ENCODE data around the gene ARRDC3. TPM values are rescaled to one million over a fixed set of nuclear protein-coding genes. Genes with fewer than 3 reads are reported as not detected.

The ARRDC3 gene
- total RNA-seq, 1 experiment from 2014 or later, result 34.5 TPM

DNA sequence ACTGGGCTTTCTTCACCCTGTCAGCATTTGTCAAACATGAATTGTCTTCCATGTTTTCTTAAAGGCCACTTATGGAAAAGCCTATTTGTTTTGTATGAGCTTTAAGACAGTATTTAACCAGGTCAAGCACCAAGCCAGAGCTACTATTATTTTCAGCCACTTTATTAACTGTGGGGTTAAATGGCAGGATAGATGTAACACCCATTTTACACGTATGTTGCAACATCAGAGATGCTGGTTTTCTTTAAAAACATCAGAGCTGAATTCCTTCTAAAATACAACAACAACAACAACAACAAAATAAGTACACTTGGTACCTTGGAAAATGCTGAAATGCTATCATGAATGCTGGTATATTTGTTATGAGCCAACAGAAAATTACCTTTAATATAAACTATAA, 13.6 kb downstream of the ARRDC3 start:
- no peaks in the 10 kb centered on the region for H3K4me1 ChIP-seq
- H3K27me3 ChIP-seq (replicated peaks; ENCODE audit: control insufficient read depth, insufficient read depth, low read length), result no peaks in the 10 kb centered on the region
- H3K9me3 ChIP-seq, result no peaks in the 10 kb centered on the region
- no peak overlapping the region for H3K4me3 ChIP-seq (ENCODE audit: low read depth, low read length)
- intact Hi-C loops (cut with micrococcal nuclease; ENCODE audit: unreplicated experiment), result no loop called here
- no peaks in the 10 kb centered on the region; the same call in 1 of the 2 replicates for H3K36me3 ChIP-seq (ENCODE audit: control insufficient read depth, insufficient read depth, low read length)
- DNase-seq, result no peak
- TF ChIP-seq, protein P1, sequence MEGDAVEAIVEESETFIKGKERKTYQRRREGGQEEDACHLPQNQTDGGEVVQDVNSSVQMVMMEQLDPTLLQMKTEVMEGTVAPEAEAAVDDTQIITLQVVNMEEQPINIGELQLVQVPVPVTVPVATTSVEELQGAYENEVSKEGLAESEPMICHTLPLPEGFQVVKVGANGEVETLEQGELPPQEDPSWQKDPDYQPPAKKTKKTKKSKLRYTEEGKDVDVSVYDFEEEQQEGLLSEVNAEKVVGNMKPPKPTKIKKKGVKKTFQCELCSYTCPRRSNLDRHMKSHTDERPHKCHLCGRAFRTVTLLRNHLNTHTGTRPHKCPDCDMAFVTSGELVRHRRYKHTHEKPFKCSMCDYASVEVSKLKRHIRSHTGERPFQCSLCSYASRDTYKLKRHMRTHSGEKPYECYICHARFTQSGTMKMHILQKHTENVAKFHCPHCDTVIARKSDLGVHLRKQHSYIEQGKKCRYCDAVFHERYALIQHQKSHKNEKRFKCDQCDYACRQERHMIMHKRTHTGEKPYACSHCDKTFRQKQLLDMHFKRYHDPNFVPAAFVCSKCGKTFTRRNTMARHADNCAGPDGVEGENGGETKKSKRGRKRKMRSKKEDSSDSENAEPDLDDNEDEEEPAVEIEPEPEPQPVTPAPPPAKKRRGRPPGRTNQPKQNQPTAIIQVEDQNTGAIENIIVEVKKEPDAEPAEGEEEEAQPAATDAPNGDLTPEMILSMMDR (IDR thresholded peaks at IDR 0.05; ENCODE audit: insufficient read depth in 1 of 2, low read depth in 1 of 2, low read length in 1 of 2, severe bottlenecking in 1 of 2, unreplicated experiment in 1 of 2), result no peak
- H3K4me3 Mint-ChIP-seq (ENCODE audit: unreplicated experiment), result no peak overlapping the region
- peaks cover 70% of the 10 kb centered on the region for H3K36me3 Mint-ChIP-seq (ENCODE audit: insufficient read depth, unreplicated experiment)
- H3K27me3 Mint-ChIP-seq (ENCODE audit: insufficient read depth, unreplicated experiment), result no peaks in the 10 kb centered on the region
- H3K9me3 Mint-ChIP-seq (ENCODE audit: unreplicated experiment), result no peaks in the 10 kb centered on the region
- H3K4me1 Mint-ChIP-seq (ENCODE audit: low read depth, unreplicated experiment), result no peaks in the 10 kb centered on the region
- no peak overlapping the region for H3K27ac Mint-ChIP-seq (ENCODE audit: unreplicated experiment)
- no TSS peak for BruUV-seq (replicated peaks)
- ChIA-PET CTCF (no interaction called here), POLR2A (no interaction called here)

DNA sequence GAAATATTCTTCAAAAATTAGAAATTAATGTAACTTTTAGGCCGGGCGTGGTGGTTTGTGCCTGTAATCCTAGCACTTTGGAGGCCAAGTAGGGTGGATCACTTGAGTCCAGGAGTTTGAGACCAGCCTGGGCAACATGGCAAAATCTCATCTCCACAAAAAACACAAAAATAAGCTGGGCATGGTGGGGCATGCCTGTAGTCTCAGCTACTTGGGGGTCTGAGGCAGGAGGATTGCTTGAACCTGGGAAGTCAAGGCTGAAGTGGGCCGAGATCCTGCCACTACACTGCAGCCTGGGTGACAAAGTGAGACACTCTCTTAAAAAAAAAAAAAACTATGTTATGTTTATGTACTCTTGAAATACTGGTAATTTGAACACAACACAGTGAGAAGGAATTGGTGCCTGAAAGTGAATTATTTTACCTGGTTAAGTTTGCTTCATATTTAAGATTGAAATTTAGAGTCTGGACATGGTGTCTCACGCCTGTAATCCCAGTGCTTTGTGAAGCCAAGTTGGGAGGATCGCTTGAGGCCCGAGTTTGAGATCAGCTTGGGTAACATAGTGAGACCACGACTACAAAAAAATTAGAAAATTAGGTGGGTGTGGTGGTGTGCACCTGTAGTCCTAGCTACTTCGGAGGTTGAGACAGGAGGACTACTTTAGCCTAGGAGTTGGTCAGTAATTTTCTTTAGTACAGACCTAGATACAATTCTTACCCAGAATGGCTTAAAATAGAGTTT, 15.0 kb downstream of the ARRDC3 start:
- Mint-ChIP-seq H3K4me3 (ENCODE audit: unreplicated experiment) (no peak overlapping the region), H3K4me1 (ENCODE audit: low read depth, unreplicated experiment) (no peaks in the 10 kb centered on the region), H3K36me3 (ENCODE audit: insufficient read depth, unreplicated experiment) (peaks cover 58% of the 10 kb centered on the region), H3K27ac (ENCODE audit: unreplicated experiment) (no peak overlapping the region), H3K27me3 (ENCODE audit: insufficient read depth, unreplicated experiment) (no peaks in the 10 kb centered on the region), H3K9me3 (ENCODE audit: unreplicated experiment) (no peaks in the 10 kb centered on the region)
- TF ChIP-seq, protein P1 (IDR thresholded peaks at IDR 0.05; ENCODE audit: insufficient read depth in 1 of 2, low read depth in 1 of 2, low read length in 1 of 2, severe bottlenecking in 1 of 2, unreplicated experiment in 1 of 2), result no peak
- no peak for DNase-seq
- H3K4me3 ChIP-seq (ENCODE audit: low read depth, low read length), result no peak overlapping the region
- intact Hi-C loops (cut with micrococcal nuclease; ENCODE audit: unreplicated experiment), result no loop called here
- BruUV-seq (replicated peaks), result no TSS peak
- CTCF ChIA-PET, result no interaction called here
- POLR2A ChIA-PET, result no interaction called here
- H3K27me3 ChIP-seq (replicated peaks; ENCODE audit: control insufficient read depth, insufficient read depth, low read length), result no peaks in the 10 kb centered on the region
- no peaks in the 10 kb centered on the region for H3K4me1 ChIP-seq
- H3K36me3 ChIP-seq (ENCODE audit: control insufficient read depth, insufficient read depth, low read length), result no peaks in the 10 kb centered on the region
- H3K9me3 ChIP-seq, result no peaks in the 10 kb centered on the region

DNA sequence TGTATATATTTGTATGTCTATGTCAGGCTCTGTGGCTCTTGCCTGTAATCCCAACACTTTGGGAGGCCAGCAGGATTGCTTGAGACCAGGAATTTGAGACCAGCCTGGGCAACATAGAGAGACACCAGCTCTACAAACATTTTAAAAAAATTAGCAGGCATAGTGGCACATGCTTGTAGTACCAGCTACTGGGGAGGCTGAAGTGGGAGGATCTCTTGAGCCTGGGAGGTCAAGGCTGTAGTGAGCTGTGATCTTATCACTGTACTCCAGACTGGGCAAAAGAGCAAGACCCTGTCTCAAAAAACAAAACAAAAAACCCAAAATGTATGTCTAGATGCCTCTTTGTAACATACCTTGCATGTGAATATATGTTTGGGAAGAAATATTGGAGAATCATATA, 15.8 kb downstream of the ARRDC3 start:
- TF ChIP-seq, protein P1 (IDR thresholded peaks at IDR 0.05; ENCODE audit: insufficient read depth in 1 of 2, low read depth in 1 of 2, low read length in 1 of 2, severe bottlenecking in 1 of 2, unreplicated experiment in 1 of 2), result no peak
- H3K27me3 Mint-ChIP-seq (ENCODE audit: insufficient read depth, unreplicated experiment), result no peaks in the 10 kb centered on the region
- no peak for DNase-seq
- H3K4me3 Mint-ChIP-seq (ENCODE audit: unreplicated experiment), result no peak overlapping the region
- no peaks in the 10 kb centered on the region for H3K36me3 ChIP-seq (ENCODE audit: control insufficient read depth, insufficient read depth, low read length)
- no peak overlapping the region for H3K4me3 ChIP-seq (ENCODE audit: low read depth, low read length)
- H3K4me1 ChIP-seq, result no peaks in the 10 kb centered on the region
- H3K9me3 ChIP-seq, result no peaks in the 10 kb centered on the region
- no peak overlapping the region for H3K27ac Mint-ChIP-seq (ENCODE audit: unreplicated experiment)
- H3K9me3 Mint-ChIP-seq (ENCODE audit: unreplicated experiment), result no peaks in the 10 kb centered on the region
- H3K36me3 Mint-ChIP-seq (ENCODE audit: insufficient read depth, unreplicated experiment), result peaks cover 51% of the 10 kb centered on the region
- H3K27me3 ChIP-seq (replicated peaks; ENCODE audit: control insufficient read depth, insufficient read depth, low read length), result no peaks in the 10 kb centered on the region
- CTCF ChIA-PET, result no interaction called here
- no peaks in the 10 kb centered on the region for H3K4me1 Mint-ChIP-seq (ENCODE audit: low read depth, unreplicated experiment)
- POLR2A ChIA-PET, result no interaction called here
- intact Hi-C loops (cut with micrococcal nuclease; ENCODE audit: unreplicated experiment), result no loop called here
- BruUV-seq (replicated peaks), result no TSS peak

Data from Caco-2 (cell line).